ENCODE data around the gene RAB35. TPM values are rescaled to one million over a fixed set of nuclear protein-coding genes. Genes with fewer than 3 reads are reported as not detected.

The RAB35 gene
- total RNA-seq, 2 donors from 2014 or later: 4.0 to 7.0 TPM

- ATAC-seq (no peak), DNase-seq (no peak)
- no peak overlapping the region for H3K4me3 ChIP-seq
- H3K27me3 ChIP-seq: no peaks in the 10 kb centered on the region
- H3K9me3 ChIP-seq: no peaks in the 10 kb centered on the region
- 95 to 100% methylated on average over 2 to 9 of the region's 9 CpGs for WGBS, 2 donors
- peaks cover 40 to 78% of the 10 kb centered on the region in 2 donors for H3K36me3 ChIP-seq (replicated peaks in 1 of 2; ENCODE audit: insufficient read depth in 1 of 2, low read depth in 2 of 2)
- no peaks in the 10 kb centered on the region for H3K4me1 ChIP-seq
- TF ChIP-seq POLR2A (IDR thresholded peaks at IDR 0.05) (no peak), CTCF (IDR thresholded peaks at IDR 0.05) (no peak)
- H3K27ac ChIP-seq: no peak overlapping the region
- intact Hi-C loops (cut with DNase I): no loop called here
These were observed 24.1 kb upstream of the RAB35 start for GRCh38 chr12:120140603-120141002.

DNA sequence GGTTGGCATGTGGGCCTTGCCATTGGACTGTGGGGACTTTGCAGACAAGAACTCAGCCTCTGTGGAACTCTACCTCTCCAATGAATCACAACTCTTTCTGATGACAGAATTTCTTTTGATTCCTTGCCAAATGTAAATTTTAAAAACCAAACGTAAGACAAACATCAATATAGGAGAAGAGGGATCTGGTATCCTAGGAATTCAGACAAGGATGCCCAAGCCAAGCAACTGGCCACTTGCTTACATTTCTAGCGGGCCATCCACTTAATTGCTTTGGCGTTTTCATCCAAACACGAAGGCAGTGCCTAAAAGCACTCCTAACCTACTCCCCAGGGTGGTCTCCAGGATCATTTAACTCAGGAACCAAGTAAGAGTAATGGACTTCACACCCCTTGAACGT lies 23.4 kb upstream of the RAB35 start:
- H3K27ac ChIP-seq: no peak overlapping the region
- no peak for TF ChIP-seq POLR2A (IDR thresholded peaks at IDR 0.05)
- TF ChIP-seq CTCF (IDR thresholded peaks at IDR 0.05): no peak
- H3K27me3 ChIP-seq: no peaks in the 10 kb centered on the region
- 81 to 84% methylated on average over 5 of the region's 5 CpGs for WGBS, 2 donors
- no peak overlapping the region for H3K4me3 ChIP-seq
- ATAC-seq: no peak
- no peaks in the 10 kb centered on the region for H3K4me1 ChIP-seq
- intact Hi-C loops (cut with DNase I): no loop called here
- no peaks in the 10 kb centered on the region for H3K9me3 ChIP-seq
- DNase-seq: no peak
- H3K36me3 ChIP-seq (replicated peaks in 1 of 2; ENCODE audit: insufficient read depth in 1 of 2, low read depth in 2 of 2): peaks cover 40 to 80% of the 10 kb centered on the region in 2 donors

- ATAC-seq: no peak
- Histone ChIP-seq H3K27ac (no peak overlapping the region), H3K9me3 (no peaks in the 10 kb centered on the region), H3K36me3 (replicated peaks in 1 of 2; ENCODE audit: insufficient read depth in 1 of 2, low read depth in 2 of 2) (peaks cover 34 to 80% of the 10 kb centered on the region in 2 donors), H3K4me1 (no peaks in the 10 kb centered on the region), H3K27me3 (no peaks in the 10 kb centered on the region), H3K4me3 (no peak overlapping the region)
- WGBS, 2 donors: 87 to 96% methylated on average over 8 to 9 of the region's 9 CpGs
- TF ChIP-seq POLR2A (IDR thresholded peaks at IDR 0.05) (no peak), CTCF (IDR thresholded peaks at IDR 0.05) (no peak)
- intact Hi-C loops (cut with DNase I): no loop called here
- DNase-seq: no peak
These were observed 21.8 kb upstream of the RAB35 start for GRCh38 chr12:120138366-120138765.

DNA sequence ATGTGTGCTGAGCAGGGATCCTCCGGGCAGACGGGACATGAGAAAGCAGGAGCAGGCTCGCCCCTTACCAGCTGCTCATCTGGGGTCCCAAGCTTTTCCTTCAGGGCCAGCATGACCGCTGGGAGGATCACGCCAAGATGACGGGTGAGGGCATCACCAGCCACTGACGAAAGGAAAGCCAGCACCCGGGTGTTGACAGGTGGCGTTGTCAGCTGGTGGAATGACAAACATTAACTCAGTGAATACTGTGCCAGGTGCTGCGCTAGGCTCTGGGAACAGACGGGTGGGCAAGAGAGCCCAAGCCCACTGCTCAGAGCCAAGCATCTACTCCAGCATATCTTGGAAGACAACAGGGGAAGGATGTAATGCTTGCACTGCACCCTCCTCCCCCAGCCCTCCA lies 21.3 kb upstream of the RAB35 start:
- intact Hi-C loops (cut with DNase I): no loop called here
- 81 to 85% methylated on average over 11 of the region's 11 CpGs for WGBS, 2 donors
- DNase-seq: no peak
- Histone ChIP-seq H3K36me3 (replicated peaks in 1 of 2; ENCODE audit: insufficient read depth in 1 of 2, low read depth in 2 of 2) (peaks cover 36 to 85% of the 10 kb centered on the region in 2 donors), H3K27me3 (no peaks in the 10 kb centered on the region), H3K4me1 (no peaks in the 10 kb centered on the region), H3K27ac (no peak overlapping the region), H3K9me3 (no peaks in the 10 kb centered on the region), H3K4me3 (no peak overlapping the region)
- TF ChIP-seq POLR2A (IDR thresholded peaks at IDR 0.05): no peak
- no peak for TF ChIP-seq CTCF (IDR thresholded peaks at IDR 0.05)
- ATAC-seq: no peak

DNA sequence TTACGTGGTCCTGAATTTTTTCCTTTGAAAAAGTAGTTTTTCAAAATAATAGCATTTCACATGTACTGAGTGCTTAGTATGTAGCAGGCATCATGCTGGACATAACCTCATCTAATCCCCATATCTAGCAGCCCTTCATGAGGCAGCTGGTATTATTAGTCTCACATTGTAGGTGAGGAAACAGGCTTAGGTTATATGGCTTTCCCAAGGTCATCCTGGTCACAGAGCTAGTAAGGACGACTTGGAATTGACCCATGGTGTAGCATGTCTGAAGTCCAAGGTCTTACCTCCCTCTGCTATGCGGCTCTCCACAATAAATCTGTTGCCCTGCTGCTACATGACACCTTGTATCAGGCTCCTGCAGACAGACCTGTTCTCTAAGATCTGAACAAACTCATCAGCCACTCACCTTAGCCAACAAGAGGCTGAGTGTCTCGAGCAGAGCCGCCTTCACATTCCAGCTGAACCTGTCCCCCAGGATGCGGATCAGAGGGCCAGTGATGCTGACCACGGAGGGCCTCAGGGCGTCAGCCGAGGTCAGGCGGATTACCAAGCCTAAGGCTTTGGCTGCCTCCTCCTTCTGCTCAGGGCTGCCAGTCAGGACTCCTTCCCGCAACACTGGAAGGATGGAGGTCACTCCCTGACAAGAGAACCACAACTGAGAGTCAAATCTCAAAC lies 19.7 kb upstream of the RAB35 start:
- intact Hi-C loops (cut with DNase I): no loop called here
- Histone ChIP-seq H3K9me3 (no peaks in the 10 kb centered on the region), H3K27me3 (no peaks in the 10 kb centered on the region), H3K4me1 (no peaks in the 10 kb centered on the region), H3K4me3 (no peak overlapping the region), H3K36me3 (replicated peaks in 1 of 2; ENCODE audit: insufficient read depth in 1 of 2, low read depth in 2 of 2) (peaks cover 28 to 86% of the 10 kb centered on the region in 2 donors), H3K27ac (no peak overlapping the region)
- 79 to 82% methylated on average over 8 to 11 of the region's 11 CpGs for WGBS, 2 donors
- no peak for TF ChIP-seq POLR2A (IDR thresholded peaks at IDR 0.05)
- TF ChIP-seq CTCF (IDR thresholded peaks at IDR 0.05): no peak
- DNase-seq (no peak), ATAC-seq (no peak)
